Endothelial cell of umbilical vein (primary cell): ENCODE measurements around the gene UGT2A2. TPM values are rescaled to one million over a fixed set of nuclear protein-coding genes. Genes with fewer than 3 reads are reported as not detected.

Experiments
- BruUV-seq: library from RNA; stranded (reverse); fragments of 400-500 nt; replicated peaks from 2 replicates; lab custom pipeline; 2021; lab: Mats Ljungman, UMichigan
- CTCF ChIA-PET: fragments of 300-600, 350-600 bp; sonication (Branson Sonifier 250); formaldehyde crosslinking; loops from one replicate; lab custom pipeline; 2021; ENCODE audit warnings: antibody characterized with exemption, inconsistent platforms; lab: Charles Lee
- POLR2A ChIA-PET: fragments of 300-600, 350-600 bp; sonication (Branson Sonifier 250); formaldehyde crosslinking; loops from one replicate; lab custom pipeline; 2021; ENCODE audit warnings: antibody characterized with exemption, inconsistent platforms; lab: Charles Lee
- DNase-seq: peaks from one replicate; pipeline ENCODE4 v3.0.0-alpha.2; 2011; ENCODE audit warnings: low read depth, low spot score
- FAIRE-seq: peaks from 2 replicates; lab custom pipeline; 2011; peaks lifted over from hg19 to GRCh38; lab: Jason Lieb, UNC
- H2AFZ ChIP-seq: 2 replicates; pipeline ENCODE4 v1.6.0; 2012; ENCODE audit warnings: low read depth, low read length, control low read depth, inconsistent platforms
- H3K27ac ChIP-seq: 2 replicates; pipeline ENCODE4 v1.5.1; 2011; ENCODE audit warnings: low read depth, mild to moderate bottlenecking, control low read depth, low read length, moderate library complexity; ENCODE audit not compliant: insufficient read depth
- H3K27me3 ChIP-seq, 2 experiments: 2 replicates each; pipeline versions ENCODE4 v1.6.0 to v1.6.1; 2011; ENCODE audit warnings: low read length in 2 of 2, mixed read lengths in 1 of 2; ENCODE audit not compliant: control insufficient read depth in 2 of 2, insufficient read depth in 2 of 2
- H3K36me3 ChIP-seq, 2 experiments: 2 replicates in 1 of 2; 3 replicates in 1 of 2; pipeline ENCODE4 v1.5.1; 2011; ENCODE audit warnings: low read length in 2 of 2, mild to moderate bottlenecking in 1 of 2, moderate library complexity in 1 of 2; ENCODE audit not compliant: control insufficient read depth in 2 of 2, insufficient read depth in 2 of 2; ENCODE audit errors: extremely low read depth in 1 of 2
- H3K4me1 ChIP-seq: 3 replicates; pipeline ENCODE4 v1.5.1; 2011; ENCODE audit warnings: mild to moderate bottlenecking, low read length; ENCODE audit not compliant: control insufficient read depth, insufficient read depth; ENCODE audit errors: extremely low read depth
- H3K4me2 ChIP-seq: 2 replicates; pipeline ENCODE4 v1.6.1; 2011; ENCODE audit warnings: low read length, control low read depth, mixed read lengths; ENCODE audit not compliant: insufficient read depth
- H3K4me3 ChIP-seq, 3 experiments: fragments of 200-600 bp in 1 of 3; sonication (generic), shearing (Covaris generic) in 1 of 3; replicated peaks in 1 of 3; 2 replicates each; pipeline ENCODE4 v1.5.1; 2011 to 2016; ENCODE audit warnings: control low read depth in 3 of 3, low read length in 3 of 3, mild to moderate bottlenecking in 2 of 3, inconsistent platforms in 1 of 3, low read depth in 1 of 3, moderate library complexity in 1 of 3; ENCODE audit not compliant: insufficient read depth in 1 of 3
- H3K79me2 ChIP-seq: 2 replicates; pipeline ENCODE4 v1.6.0; 2012; ENCODE audit warnings: low read length, inconsistent platforms; ENCODE audit not compliant: control insufficient read depth, insufficient read depth
- H3K9ac ChIP-seq: replicated peaks from 2 replicates; pipeline ENCODE3; 2011; ENCODE audit warnings: low read length, control low read depth; ENCODE audit not compliant: insufficient read depth; ENCODE audit errors: extremely low read depth
- H3K9me1 ChIP-seq: replicated peaks from 3 replicates; pipeline ENCODE4 v1.6.0; 2011; ENCODE audit warnings: mild to moderate bottlenecking, low read length; ENCODE audit not compliant: control insufficient read depth, insufficient read depth; ENCODE audit errors: extremely low read depth
- H3K9me3 ChIP-seq: replicated peaks from 2 replicates; pipeline ENCODE4 v1.5.1; 2012; ENCODE audit warnings: low read length, inconsistent platforms; ENCODE audit not compliant: control insufficient read depth, insufficient read depth
- H4K20me1 ChIP-seq: replicated peaks from 2 replicates; pipeline ENCODE3; 2011; ENCODE audit warnings: mild to moderate bottlenecking, low read length; ENCODE audit not compliant: control insufficient read depth, insufficient read depth; ENCODE audit errors: extremely low read depth
- EZH2 ChIP-seq: IDR thresholded peaks from 2 replicates; pipeline ENCODE4 v1.6.1; 2012; ENCODE audit warnings: borderline replicate concordance, low read depth, mild to moderate bottlenecking, moderate library complexity, low read length, inconsistent platforms; ENCODE audit not compliant: severe bottlenecking
- FOS ChIP-seq: IDR thresholded peaks from 2 replicates; pipeline ENCODE4 v1.6.1; 2011; ENCODE audit warnings: mild to moderate bottlenecking, low read length, moderate library complexity, borderline replicate concordance; ENCODE audit not compliant: insufficient read depth
- GATA2 ChIP-seq: IDR thresholded peaks from 2 replicates; pipeline ENCODE4 v1.7.0; 2011; ENCODE audit warnings: low read depth, mild to moderate bottlenecking, moderate library complexity, mixed read lengths, low read length; ENCODE audit not compliant: insufficient read length, insufficient read depth
- JUN ChIP-seq: IDR thresholded peaks from 2 replicates; pipeline ENCODE4 v1.6.1; 2011; ENCODE audit warnings: borderline replicate concordance, low read depth; ENCODE audit not compliant: insufficient read length, insufficient read depth
- MAX ChIP-seq: IDR thresholded peaks from 2 replicates; pipeline ENCODE4 v1.6.1; 2011; ENCODE audit not compliant: insufficient read depth, insufficient read length
- MYC ChIP-seq: IDR thresholded peaks from one replicate; pipeline ENCODE4 v1.6.1; 2011; ENCODE audit warnings: mild to moderate bottlenecking, low read depth, low read length
- POLR2A ChIP-seq: IDR thresholded peaks from 2 replicates; pipeline ENCODE4 v1.6.1; 2012; ENCODE audit warnings: low read depth, mild to moderate bottlenecking, control low read depth, low read length
- POLR2AphosphoS5 ChIP-seq: IDR thresholded peaks from 2 replicates; pipeline ENCODE4 v1.6.1; 2012; ENCODE audit warnings: low read depth, mild to moderate bottlenecking, control low read depth, low read length, moderate library complexity; ENCODE audit not compliant: insufficient read depth
- dilution Hi-C: fragments of 300-500 bp; cut with MboI; formaldehyde crosslinking; loops from one replicate; pipeline ENCODE4 v1.15.0; 2019; ENCODE audit warnings: low sequenced_read_pairs; ENCODE audit not compliant: extremely low pct_ligation_motif_present
- intact Hi-C: fragments of 100-400 bp; cut with micrococcal nuclease; formaldehyde crosslinking; loops from one replicate; pipeline ENCODE4 v1.10.0; 2022
- polyA plus RNA-seq, 4 experiments: library from polyadenylated mRNA; depleted of rRNA in 3 of 4; stranded (reverse) in 3 of 4; unstranded in 1 of 4; fragments of >200 nt; gene quantifications; 2 replicates each; pipeline versions ENCODE4 v1.2.1 to v1.2.3, GENCODE V29; 2011 to 2012; ENCODE audit warnings: missing spikeins in 1 of 4
- total RNA-seq: library from RNA; stranded (reverse); gene quantifications from 2 replicates; pipeline ENCODE4 v1.2.3, GENCODE V29; 2021
- TF ChIP-seq, protein P1 (sequence below), 2 donors: IDR thresholded peaks; 1 replicate in 1 of 2; 2 replicates in 1 of 2; pipeline ENCODE4 v1.5.1; 2011; ENCODE audit warnings: low read length in 2 of 2, mild to moderate bottlenecking in 2 of 2, moderate library complexity in 2 of 2, control low read depth in 1 of 2, inconsistent platforms in 1 of 2, low read depth in 1 of 2; ENCODE audit not compliant: insufficient read depth in 1 of 2; ENCODE audit errors: extremely low read depth in 1 of 2

The UGT2A2 gene
- total and polyA plus RNA-seq, 2 donors (not counting 3 experiments of a cell fraction or from before 2014, with no cell fraction given) = not detected

- no peak overlapping the region for H3K9ac ChIP-seq
- no peaks in the 10 kb centered on the region for H3K79me2 ChIP-seq
- CTCF ChIA-PET = interaction anchor here (1.2 kb wide), 1 partner anchor 527 kb away, joined by 3 read pairs; no protein-coding TSS in a partner anchor
- DNase-seq = no peak
- FAIRE-seq = no peak
- H3K9me3 ChIP-seq = no peaks in the 10 kb centered on the region
- TF ChIP-seq POLR2AphosphoS5 = no peak
- no peak for TF ChIP-seq JUN
- TF ChIP-seq POLR2A = no peak
- TF ChIP-seq FOS = no peak
- no peak for TF ChIP-seq EZH2
- TF ChIP-seq, protein P1, sequence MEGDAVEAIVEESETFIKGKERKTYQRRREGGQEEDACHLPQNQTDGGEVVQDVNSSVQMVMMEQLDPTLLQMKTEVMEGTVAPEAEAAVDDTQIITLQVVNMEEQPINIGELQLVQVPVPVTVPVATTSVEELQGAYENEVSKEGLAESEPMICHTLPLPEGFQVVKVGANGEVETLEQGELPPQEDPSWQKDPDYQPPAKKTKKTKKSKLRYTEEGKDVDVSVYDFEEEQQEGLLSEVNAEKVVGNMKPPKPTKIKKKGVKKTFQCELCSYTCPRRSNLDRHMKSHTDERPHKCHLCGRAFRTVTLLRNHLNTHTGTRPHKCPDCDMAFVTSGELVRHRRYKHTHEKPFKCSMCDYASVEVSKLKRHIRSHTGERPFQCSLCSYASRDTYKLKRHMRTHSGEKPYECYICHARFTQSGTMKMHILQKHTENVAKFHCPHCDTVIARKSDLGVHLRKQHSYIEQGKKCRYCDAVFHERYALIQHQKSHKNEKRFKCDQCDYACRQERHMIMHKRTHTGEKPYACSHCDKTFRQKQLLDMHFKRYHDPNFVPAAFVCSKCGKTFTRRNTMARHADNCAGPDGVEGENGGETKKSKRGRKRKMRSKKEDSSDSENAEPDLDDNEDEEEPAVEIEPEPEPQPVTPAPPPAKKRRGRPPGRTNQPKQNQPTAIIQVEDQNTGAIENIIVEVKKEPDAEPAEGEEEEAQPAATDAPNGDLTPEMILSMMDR (IDR thresholded peaks at IDR 0.05; ENCODE audit: extremely low read depth in 1 of 2, insufficient read depth in 1 of 2, low read depth in 1 of 2, low read length in 2 of 2) = no peak
- TF ChIP-seq MAX = no peak
- no peak for TF ChIP-seq GATA2
- no peak for TF ChIP-seq MYC
- dilution Hi-C loops (no loop called here), intact Hi-C loops (no loop called here)
- no peak overlapping the region for H3K27ac ChIP-seq
- no peak overlapping the region for H3K4me2 ChIP-seq
- BruUV-seq = no TSS peak
- POLR2A ChIA-PET = no interaction called here
- H3K4me1 ChIP-seq = no peaks in the 10 kb centered on the region
- H3K27me3 ChIP-seq = no peaks in the 10 kb centered on the region
- no peaks in the 10 kb centered on the region for H3K36me3 ChIP-seq
- H2AFZ ChIP-seq = no peak overlapping the region
- H4K20me1 ChIP-seq = no peaks in the 10 kb centered on the region
- no peaks in the 10 kb centered on the region for H3K9me1 ChIP-seq
- no peak overlapping the region for H3K4me3 ChIP-seq
Measured at GRCh38 chr4:69656653-69657158, 17.3 kb upstream of the UGT2A2 start.
